GM12873 (cell line): ENCODE results near the gene ACTR1B.

ENCODE experiments used
- CTCF ChIP-seq: IDR thresholded peaks from 2 replicates; pipeline ENCODE4 v1.5.1; 2012; ENCODE audit warnings: low read depth, mild to moderate bottlenecking, moderate library complexity, low read length, control low read depth; ENCODE audit not compliant: insufficient read depth; ENCODE audit errors: missing control alignments

The ACTR1B gene

GRCh38 chr2:97663962-97664635 is at the start of gene ACTR1B:
Gene ACTR1B (minus strand): TSS chr2:97664044. CDS start chr2:97663890, 154 bp downstream.
- TF ChIP-seq CTCF = peak; percentile 51

- no peak for TF ChIP-seq CTCF
Measured at GRCh38 chr2:97712693-97713295, 49.0 kb upstream of the ACTR1B start.

GRCh38 chr2:97711394-97711711 is 47.5 kb upstream of the ACTR1B start:
- TF ChIP-seq CTCF = no peak

- TF ChIP-seq CTCF = no peak
Measured at GRCh38 chr2:97708608-97709007, 44.8 kb upstream of the ACTR1B start.

GRCh38 chr2:97708048-97708380 is 44.2 kb upstream of the ACTR1B start:
- no peak for TF ChIP-seq CTCF

GRCh38 chr2:97707362-97708047 is 43.7 kb upstream of the ACTR1B start:
- TF ChIP-seq CTCF = no peak

- no peak for TF ChIP-seq CTCF
Measured at GRCh38 chr2:97706708-97707345, 43.0 kb upstream of the ACTR1B start.
